NCI-H2171 treated with DMSO at 0.1 percent for 48 hours (cell line): ENCODE measurements around the gene NPAS3.
A peak's percentile ranks its signal among the peaks of the same experiment; 100 is the strongest.

Experiments
- DNase-seq: peaks from one replicate; lab custom pipeline; 2025; lab: John Stamatoyannopoulos, UW

The NPAS3 gene

DNA sequence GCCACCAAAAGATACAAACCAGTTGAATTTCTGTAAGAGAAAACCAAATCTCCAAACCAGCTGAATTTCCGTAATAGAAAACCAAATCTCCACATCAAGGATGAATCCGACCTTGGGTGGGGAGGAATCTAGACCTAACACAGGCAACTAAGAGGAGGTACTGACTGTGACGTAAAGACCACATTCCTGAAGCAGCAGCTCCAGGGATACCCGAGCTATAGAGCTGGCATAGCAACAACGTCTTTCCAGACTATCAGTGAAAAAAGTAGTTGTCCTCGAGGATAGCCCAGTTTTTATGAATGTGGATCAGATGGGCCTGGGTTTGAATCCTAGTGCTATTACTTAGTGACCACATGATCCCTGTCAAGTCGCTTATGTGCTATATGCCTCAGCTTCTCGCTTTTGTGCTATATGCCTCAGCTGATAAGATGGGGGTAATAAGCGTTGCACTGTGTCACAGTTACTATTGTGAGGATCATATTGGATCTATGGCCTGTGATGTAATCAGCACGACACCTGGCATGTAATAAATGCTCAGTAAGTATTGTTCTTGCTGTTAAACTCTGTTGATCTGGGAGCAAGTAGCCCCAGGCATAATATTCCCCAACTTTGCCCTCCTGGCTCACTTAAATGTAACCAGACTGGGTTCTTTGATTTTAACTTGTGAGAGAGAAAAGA lies 898.4 kb downstream of the NPAS3 start:
- DNase-seq, result no peak

GRCh38 chr14:33837943-33838683 lies 899.4 kb downstream of the NPAS3 start:
- DNase-seq, result peak; percentile 52

DNA sequence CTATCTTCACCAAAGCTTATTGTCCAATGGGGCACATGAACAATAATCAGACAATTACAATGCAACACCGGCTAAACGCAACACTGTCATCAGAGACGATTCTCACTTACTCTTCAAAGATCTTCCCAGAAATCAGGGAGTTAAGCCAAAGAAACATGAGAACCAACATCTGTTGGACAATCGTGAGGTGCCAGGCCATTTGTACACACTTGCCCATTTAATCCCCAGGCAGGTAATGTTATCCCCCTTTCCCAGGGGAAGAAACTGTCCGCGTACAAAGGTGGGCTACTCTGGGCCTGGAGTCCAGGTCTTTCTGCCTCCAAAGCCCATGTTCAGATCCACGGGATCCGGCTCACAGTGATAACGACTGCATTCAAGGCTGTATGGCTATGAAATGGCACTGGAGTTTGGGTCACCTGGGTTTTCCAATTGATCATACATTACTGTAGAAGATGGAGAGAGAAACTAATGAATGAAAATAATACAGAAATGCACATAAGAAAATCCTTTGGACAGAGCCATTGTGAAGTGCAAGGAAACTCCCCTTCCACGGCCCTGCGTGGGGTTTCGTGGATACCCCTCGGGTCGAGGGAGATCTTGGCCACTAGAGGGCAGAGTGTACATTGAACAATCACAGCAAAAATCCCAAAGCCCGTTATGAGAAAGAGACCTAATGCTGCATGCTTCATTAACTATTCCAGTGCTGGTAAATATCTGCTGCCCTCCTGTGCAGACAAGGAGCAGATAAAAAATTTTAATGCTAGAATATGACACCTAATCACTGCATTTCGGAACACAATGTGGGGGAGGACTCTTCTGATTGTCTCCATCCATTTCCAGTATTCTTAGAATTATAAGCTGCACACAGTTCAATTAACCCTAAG lies 900.8 kb downstream of the NPAS3 start:
- DNase-seq, result peak; percentile 86

DNA sequence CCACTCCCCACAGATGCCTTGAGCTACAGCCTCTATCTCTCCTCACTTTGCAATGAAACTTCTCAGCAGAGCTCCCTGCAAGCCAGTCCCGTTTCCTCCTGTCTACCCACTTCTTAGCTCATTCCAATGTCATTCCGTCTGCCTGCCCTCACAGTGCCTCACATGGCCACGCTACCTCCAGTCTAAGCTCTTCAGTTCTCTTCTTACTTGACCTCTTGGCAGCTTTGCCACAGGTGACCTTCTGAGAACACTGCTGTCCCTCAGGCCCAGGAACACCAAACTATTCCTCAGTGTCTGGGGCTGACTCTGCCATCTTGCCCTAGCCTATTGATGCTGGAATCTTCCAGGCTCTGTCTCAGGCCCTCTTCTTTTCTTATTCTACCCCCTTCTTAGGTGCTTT lies 902.1 kb downstream of the NPAS3 start:
- no peak for DNase-seq

GRCh38 chr14:33842299-33842698 lies 903.6 kb downstream of the NPAS3 start:
- peak; percentile 18 for DNase-seq

GRCh38 chr14:33844118-33844517 lies 905.4 kb downstream of the NPAS3 start:
- no peak for DNase-seq

- DNase-seq, result no peak
Observed at GRCh38 chr14:33846100-33846824, 907.6 kb downstream of the NPAS3 start.

- DNase-seq, result peak; percentile 18
Observed at GRCh38 chr14:33847066-33847465, 908.4 kb downstream of the NPAS3 start.

- DNase-seq, result no peak
Observed at GRCh38 chr14:33848009-33848408, 909.3 kb downstream of the NPAS3 start.

DNA sequence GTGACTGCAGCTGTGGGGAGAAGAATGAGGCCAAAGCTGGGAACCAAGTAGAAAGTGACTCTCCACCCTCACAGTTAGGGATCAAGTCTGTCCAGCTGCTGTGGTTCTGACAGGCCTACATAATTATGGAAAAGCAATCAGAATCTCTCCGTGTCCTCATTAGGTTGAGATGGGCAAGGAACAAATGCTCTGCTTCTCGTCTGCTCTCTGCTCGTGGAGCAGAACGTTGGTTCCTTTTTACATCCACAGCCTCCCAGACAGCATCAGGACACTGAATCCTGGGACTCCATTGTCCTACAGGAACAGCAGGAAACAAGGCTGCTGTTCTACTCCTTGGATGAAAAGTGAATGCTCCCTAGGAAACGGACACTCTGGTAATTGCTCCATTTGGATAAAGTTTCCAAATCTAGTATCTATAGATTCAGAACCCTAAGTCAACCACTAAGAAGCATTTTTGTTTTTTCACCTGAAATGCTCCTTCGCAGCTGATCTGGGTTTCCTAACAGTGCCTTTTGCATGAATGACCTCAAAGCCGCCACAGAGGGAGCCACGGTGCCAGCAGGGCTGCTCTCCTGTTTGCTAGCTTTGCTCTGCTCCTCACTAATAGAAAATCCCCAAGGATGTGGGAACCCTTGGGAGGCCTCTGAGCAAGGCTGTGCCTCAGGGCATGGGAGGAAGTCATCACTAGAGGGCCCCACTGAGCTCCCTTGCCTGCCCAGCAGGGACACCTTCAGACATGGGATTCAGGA lies 910.2 kb downstream of the NPAS3 start:
- peak; percentile 69 for DNase-seq

DNA sequence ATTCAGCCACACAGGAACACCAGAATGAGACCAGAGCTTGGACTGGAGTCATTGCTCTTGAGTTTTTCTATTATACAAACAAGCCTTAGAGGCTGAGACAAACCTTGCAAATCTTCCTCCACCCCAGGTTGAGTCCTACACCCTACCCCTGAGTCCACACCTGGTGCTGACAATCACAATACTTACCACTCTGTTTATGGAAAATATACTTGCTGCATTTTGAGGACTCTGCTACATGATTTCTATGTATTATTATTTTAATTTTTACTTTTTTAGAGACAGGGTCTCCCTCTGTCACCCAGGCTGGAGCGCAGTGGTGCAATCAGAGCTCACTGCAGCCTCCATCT lies 910.7 kb downstream of the NPAS3 start:
- no peak for DNase-seq

DNA sequence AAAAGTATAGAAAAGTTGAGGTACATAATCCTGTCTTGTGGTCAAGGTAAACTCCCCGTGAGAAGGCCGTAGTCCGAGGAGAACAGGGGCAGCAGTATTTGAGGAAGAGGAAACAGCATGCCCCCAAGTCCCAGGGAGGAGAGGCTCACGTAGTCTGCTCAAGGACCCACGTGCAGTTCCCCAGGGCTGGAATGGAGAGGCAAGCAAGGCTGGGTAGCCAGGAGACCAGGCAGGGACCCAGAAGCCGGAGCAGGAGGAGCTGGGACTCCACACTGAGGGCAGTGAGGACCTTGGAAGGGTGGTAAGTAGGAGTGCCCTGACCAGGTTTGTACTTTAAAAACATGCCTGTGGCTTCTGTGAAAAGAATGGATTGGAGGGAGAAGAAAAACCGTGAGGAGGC lies 912.1 kb downstream of the NPAS3 start:
- no peak for DNase-seq

- DNase-seq, result peak; percentile 86
Observed at GRCh38 chr14:33851366-33851765, 912.7 kb downstream of the NPAS3 start.

GRCh38 chr14:33851931-33852330 lies 913.3 kb downstream of the NPAS3 start:
- peak; percentile 65 for DNase-seq
